Thymus (tissue), 11 donors: ENCODE measurements around the gene EFCAB8. TPM values are rescaled to one million over a fixed set of nuclear protein-coding genes. Genes with fewer than 3 reads are reported as not detected.
"Not testable (repeated sequence)": the region's sequence is repeated elsewhere in the genome, so short reads cannot be mapped to it uniquely, and the experiment has no call there.

Experiments used
- DNase-seq, 9 donors: peaks; one replicate each; pipeline ENCODE4 v3.0.0-alpha.2; 2013; ENCODE audit warnings: low spot score in 9 of 9, low read depth in 6 of 9, missing footprints in 1 of 9
- H3K27ac ChIP-seq, 2 donors: one replicate each; pipeline ENCODE4 v1.5.1; 2013; ENCODE audit warnings: control low read depth in 1 of 2, low read depth in 1 of 2, low read length in 1 of 2, mild to moderate bottlenecking in 1 of 2, moderate library complexity in 1 of 2
- H3K27me3 ChIP-seq, 2 donors: one replicate each; pipeline ENCODE4 v1.5.1; 2013; ENCODE audit warnings: low read length in 1 of 2; ENCODE audit not compliant: control insufficient read depth in 2 of 2, insufficient read depth in 1 of 2
- H3K36me3 ChIP-seq, 2 donors: one replicate each; pipeline ENCODE4 v1.5.1; 2013; ENCODE audit warnings: low read length in 1 of 2, mild to moderate bottlenecking in 1 of 2, moderate library complexity in 1 of 2; ENCODE audit not compliant: control insufficient read depth in 2 of 2, insufficient read depth in 2 of 2
- H3K4me1 ChIP-seq, 2 donors: one replicate each; pipeline ENCODE4 v1.5.1; 2013; ENCODE audit warnings: low read length in 2 of 2; ENCODE audit not compliant: control insufficient read depth in 2 of 2, insufficient read depth in 2 of 2
- H3K4me3 ChIP-seq, 2 donors: one replicate each; pipeline ENCODE4 v1.5.1; 2013; ENCODE audit warnings: low read length in 2 of 2, control low read depth in 1 of 2, mild to moderate bottlenecking in 1 of 2
- H3K9me3 ChIP-seq, 2 donors: one replicate each; pipeline ENCODE4 v1.5.1; 2013; ENCODE audit warnings: low read length in 1 of 2, mild to moderate bottlenecking in 1 of 2; ENCODE audit not compliant: control insufficient read depth in 2 of 2, insufficient read depth in 1 of 2
- WGBS: extraction: QIAGEN DNeasy Blood & Tissue Kit; methylation state at CpG from one replicate; pipeline ENCODE4 v1.1.7; 2013; 5-methylcytosine and 5-hydroxymethylcytosine counted together
- polyA plus RNA-seq: library from polyadenylated mRNA; stranded (reverse); fragments of 200-250 nt; gene quantifications from one replicate; pipeline ENCODE4 v1.2.3, GENCODE V29; 2013
- total RNA-seq: library from RNA; stranded (reverse); fragments of 120-200 nt; gene quantifications from one replicate; pipeline ENCODE4 v1.2.4, GENCODE V29; 2013
- donor health status: healthy.

EFCAB8 gene
- total and polyA plus RNA-seq, 2 donors: 0.33 to 0.46 TPM

DNA sequence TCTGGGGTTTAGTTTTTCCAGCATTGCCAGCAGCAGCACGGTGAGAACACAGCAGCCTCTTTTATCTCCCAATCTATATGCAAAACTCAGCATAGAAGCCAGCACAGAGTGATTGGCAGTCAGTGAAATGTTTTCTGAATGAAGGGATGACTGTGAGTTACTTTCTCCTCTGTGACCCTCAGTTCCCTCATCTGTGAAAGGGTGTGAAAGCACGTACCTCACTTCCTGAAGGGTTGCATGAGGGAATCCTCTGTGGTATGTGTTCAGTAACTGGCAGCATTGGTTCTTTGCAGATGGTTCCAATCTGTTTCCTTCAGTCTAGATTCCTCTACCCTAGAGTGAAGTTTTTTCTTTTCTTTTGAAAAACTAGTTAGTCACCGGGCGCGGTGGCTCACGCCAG is 40.0 kb downstream of the EFCAB8 start:
- Histone ChIP-seq H3K4me1 (peaks cover 0 to 12% of the 10 kb centered on the region in 2 donors), H3K36me3 (no peaks in the 10 kb centered on the region), H3K4me3 (no peak overlapping the region), H3K27ac (no peak overlapping the region), H3K27me3 (no peaks in the 10 kb centered on the region), H3K9me3 (no peaks in the 10 kb centered on the region)
- WGBS: 30% methylated on average over 6 of the region's 6 CpGs
- peak in 2 of 9 donors; percentile 11 to 35 for DNase-seq

DNA sequence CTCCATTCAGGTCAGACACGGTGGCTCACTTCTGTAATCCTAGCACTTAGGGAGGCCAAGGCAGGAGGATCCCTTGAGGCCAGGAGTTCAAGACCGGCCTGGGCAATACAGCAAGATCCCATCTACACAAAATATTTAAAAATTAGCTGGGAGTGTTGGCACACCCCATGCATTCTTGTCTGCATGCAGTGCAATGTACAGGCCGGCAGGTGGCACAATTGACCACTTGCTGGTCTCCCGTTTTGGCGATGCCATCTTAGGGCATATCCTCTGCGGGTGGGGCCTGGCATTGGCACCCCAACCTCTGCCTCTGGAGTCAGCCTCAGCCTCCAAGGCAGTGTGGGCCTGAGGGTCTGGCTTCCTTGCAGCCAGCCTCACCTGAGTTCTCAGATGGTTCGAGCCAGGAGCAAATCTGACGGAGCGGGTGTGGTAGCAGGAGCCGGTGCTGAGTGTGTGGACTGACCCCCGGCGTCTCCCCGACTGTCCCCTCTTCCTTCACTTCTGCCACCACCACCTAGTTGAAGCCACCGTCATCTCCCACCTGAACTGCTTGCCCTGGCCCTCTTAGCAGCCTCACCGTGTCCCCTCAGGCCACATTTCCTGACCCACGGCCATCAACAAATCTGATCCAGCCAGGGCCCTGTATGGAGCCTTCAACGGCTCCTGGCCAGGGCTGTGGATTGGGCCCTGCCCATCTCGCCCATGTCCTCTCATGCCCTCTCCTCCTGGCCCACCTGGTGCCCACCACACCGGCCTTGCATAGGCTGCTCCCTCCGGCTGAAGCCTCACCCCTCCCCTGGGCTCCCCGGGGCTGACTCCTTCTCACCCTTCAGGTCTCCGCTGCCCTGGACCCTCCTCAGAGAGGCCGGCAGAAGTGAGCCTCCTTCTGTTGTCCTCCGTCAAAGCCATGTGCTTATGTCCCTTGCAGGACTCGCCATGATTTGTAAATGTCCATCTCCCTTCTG is 44.0 kb downstream of the EFCAB8 start:
- Histone ChIP-seq H3K27ac (no peak overlapping the region), H3K27me3 (no peaks in the 10 kb centered on the region), H3K36me3 (no peaks in the 10 kb centered on the region), H3K4me1 (peaks cover 0 to 23% of the 10 kb centered on the region in 2 donors), H3K9me3 (no peaks in the 10 kb centered on the region), H3K4me3 (no peak overlapping the region)
- WGBS: 75% methylated on average over 25 of the region's 25 CpGs
- peak; percentile 11 to 75 (median 50) for DNase-seq

DNA sequence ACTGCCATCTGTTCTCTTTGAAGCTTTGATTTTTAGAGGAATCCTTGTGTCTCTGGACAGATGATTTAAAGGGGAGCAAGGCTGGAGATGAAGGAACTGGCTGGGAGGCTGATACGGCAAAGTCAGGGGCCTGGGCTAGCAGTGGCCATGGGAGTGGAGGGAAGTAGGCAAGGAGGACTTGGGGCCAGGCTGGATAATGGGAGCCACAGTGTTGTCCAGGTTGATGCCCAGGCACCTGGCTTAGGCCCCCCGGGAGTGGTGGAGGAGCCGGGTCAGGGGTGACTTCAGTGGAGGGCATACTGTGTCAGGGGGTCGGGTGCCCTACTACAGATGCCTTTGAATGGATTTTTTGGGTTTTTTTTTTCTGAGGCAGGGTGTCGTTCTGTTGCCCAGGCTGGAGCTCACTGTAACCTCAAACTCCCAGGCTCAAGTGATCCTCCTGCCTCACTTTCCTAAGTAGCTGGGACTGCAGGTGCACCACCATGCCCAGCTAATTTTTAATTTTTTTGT is 45.0 kb downstream of the EFCAB8 start:
- no peaks in the 10 kb centered on the region for H3K27me3 ChIP-seq
- H3K36me3 ChIP-seq: no peaks in the 10 kb centered on the region
- DNase-seq: no peak
- no peak overlapping the region for H3K4me3 ChIP-seq
- no peak overlapping the region for H3K27ac ChIP-seq
- H3K9me3 ChIP-seq: no peaks in the 10 kb centered on the region
- 97% methylated on average over 5 of the region's 5 CpGs for WGBS
- peaks cover 0 to 23% of the 10 kb centered on the region in 2 donors for H3K4me1 ChIP-seq

DNA sequence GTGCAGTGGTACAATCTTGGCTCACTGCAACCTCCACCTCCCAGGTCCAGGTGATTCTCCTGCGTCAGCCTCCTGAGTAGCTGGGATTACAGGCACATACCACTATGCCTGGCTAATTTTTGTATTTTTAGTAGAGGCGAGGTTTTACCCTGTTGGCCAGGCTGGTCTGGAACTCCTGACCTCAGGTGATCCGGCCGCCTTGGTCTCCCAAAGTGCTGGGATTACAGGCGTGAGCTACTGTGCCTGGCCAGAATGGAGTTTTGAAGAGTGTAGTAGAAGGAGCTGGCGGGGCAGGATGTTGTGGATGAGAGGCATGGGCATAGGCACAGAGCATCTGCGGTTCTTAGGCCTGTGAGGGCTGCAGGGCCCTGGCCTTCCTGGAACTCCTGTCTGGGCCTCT is 46.0 kb downstream of the EFCAB8 start:
- not testable (repeated sequence) for H3K27me3 ChIP-seq
- 96% methylated on average over 7 of the region's 7 CpGs for WGBS

DNA sequence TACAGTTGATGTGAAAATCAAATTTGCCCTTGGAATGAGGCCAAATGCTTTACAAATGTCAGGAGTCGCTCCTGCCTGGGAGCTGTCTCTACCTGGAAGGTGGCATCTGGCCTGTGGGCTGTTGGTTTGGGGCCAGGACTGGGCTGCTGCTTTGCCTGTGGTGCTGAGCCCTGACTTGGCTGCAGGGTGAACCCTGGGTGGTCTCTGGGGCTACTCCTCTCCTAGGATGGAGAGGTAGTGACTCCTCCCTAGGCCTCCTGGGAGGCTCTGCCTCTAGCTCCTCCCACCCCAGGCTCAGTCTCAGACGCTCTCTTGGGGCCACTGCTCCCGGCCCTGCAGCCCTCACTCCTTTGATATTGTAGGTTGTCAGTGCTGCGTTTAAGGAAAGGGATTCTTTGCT is 47.5 kb downstream of the EFCAB8 start:
- Histone ChIP-seq H3K9me3 (no peaks in the 10 kb centered on the region), H3K36me3 (no peaks in the 10 kb centered on the region), H3K27me3 (no peaks in the 10 kb centered on the region), H3K27ac (no peak overlapping the region), H3K4me1 (peaks cover 0 to 23% of the 10 kb centered on the region in 2 donors), H3K4me3 (no peak overlapping the region)
- DNase-seq: peak in 1 of 9 donors; percentile 24
- WGBS: 52% methylated on average over 4 of the region's 4 CpGs

More for the DNA sequence above, 46.0 kb downstream of the EFCAB8 start:
- not testable (repeated sequence) for H3K36me3 ChIP-seq, DNase-seq, H3K27ac ChIP-seq, H3K9me3 ChIP-seq, H3K4me3 ChIP-seq
- peaks cover 0 to 23% of the 10 kb centered on the region in 2 donors for H3K4me1 ChIP-seq

DNA sequence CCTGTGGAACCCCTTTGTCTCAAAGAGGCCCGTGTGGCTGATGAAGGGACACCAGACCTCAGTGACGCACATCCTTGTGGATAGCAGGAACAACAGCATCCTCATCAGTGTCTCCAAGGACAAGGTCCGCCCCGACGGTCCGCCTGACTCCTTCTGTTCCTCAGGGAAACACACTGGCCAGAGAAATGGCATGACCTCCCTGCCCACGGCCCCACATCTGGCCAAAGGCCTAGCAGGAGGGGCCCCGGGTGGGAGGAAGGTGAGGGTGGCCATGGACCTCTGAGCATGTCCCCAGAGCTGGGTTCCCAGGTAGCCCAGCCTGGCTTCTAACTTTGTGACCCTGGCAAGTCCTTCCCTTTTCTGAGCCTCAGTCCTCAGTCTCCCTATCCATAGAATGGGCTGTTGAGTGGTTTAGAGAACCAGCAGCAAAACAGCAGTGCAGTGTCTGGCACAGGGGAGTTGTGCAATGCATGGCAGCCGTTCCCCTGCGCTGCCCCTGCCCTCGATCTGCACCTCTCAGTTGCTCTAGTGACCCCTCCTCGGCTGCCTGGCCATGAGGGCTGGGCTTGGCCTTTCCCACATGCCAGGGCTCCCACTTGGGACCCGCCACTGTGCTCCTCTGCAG is 48.3 kb downstream of the EFCAB8 start:
- Histone ChIP-seq H3K4me1 (peaks cover 0 to 23% of the 10 kb centered on the region in 2 donors), H3K4me3 (no peak overlapping the region), H3K27me3 (no peaks in the 10 kb centered on the region), H3K9me3 (no peaks in the 10 kb centered on the region), H3K27ac (no peak overlapping the region), H3K36me3 (no peaks in the 10 kb centered on the region)
- 95% methylated on average over 13 of the region's 13 CpGs for WGBS
- no peak for DNase-seq

DNA sequence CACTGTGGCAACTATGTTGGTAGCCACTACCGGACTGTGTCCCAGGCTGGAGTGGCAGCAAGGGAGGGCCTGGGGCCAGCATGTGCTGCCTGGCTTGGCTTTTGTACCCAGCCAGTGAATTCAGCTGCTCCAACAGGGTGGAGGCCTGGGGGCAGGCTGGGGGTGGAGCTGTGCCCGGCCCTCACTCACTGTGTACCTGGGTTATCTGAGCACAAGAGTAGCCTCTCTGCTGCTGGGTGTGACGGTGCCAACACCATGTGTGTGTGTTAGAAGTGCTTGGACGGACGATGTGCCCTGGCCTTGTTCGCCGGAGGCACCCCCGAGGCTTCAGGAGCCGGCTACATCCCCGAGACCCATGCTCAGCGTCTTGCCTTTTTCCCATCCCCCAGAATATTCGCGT is 49.2 kb downstream of the EFCAB8 start:
- DNase-seq: no peak
- no peak overlapping the region for H3K27ac ChIP-seq
- 94% methylated on average over 13 of the region's 13 CpGs for WGBS
- no peak overlapping the region for H3K4me3 ChIP-seq
- H3K9me3 ChIP-seq: no peaks in the 10 kb centered on the region
- peaks cover 0 to 19% of the 10 kb centered on the region in 2 donors for H3K4me1 ChIP-seq
- no peaks in the 10 kb centered on the region for H3K36me3 ChIP-seq
- H3K27me3 ChIP-seq: no peaks in the 10 kb centered on the region

DNA sequence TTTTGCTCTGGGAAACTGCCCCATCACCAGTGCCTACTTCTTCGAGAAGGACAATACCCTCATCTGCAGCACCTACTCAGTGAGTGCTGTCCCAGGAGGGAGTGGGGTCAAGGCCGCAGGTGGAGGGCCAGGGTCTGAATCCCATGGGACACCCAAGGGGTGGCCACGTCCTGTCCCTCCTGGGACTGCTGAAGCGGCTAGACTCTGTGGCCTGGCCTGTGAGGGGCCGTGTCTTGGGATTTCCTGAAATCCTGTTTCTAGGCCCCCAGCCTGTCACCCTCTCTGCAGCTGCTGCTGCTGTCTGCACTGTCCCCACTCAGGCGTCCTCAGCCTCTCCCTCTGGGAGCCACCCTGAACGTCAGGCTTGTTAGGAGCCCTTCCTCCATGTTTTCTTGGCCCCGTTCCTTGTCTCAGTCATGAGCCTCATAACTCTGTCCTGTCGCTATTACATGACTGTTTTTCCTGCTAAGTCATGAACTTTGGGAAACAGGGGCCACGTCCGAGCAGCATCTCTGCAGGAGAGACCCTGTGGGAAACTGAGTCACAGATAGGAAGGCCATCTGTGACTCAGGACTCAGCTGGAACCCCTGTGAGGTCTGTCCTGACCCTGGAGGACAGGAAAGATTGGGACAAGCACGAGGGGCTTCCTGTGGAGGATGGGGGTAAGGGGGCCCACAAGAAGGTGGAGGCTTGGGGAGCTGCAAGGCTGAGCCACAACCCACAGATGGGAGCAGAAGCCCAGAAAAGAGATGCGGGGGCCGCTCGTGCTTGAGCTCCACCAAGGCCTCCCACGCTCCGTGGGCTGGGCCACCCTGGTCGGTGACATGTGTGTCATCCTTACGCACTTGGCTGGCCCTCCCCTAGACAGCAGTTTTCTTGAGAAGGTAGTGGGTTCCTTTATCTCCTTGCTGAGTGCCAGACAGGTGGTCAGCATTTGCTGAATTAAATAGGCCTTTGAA is 49.9 kb downstream of the EFCAB8 start:
- Histone ChIP-seq H3K36me3 (no peaks in the 10 kb centered on the region), H3K9me3 (peaks cover 0 to under 1% of the 10 kb centered on the region in 2 donors), H3K4me3 (no peak overlapping the region), H3K4me1 (peaks cover 0 to 17% of the 10 kb centered on the region in 2 donors), H3K27me3 (no peaks in the 10 kb centered on the region), H3K27ac (no peak overlapping the region)
- 91% methylated on average over 19 of the region's 19 CpGs for WGBS
- DNase-seq: peak in 2 of 9 donors; percentile 20 to 39
